IPS-NIHi7 (cell line): ENCODE results near the gene ITGB7.

ENCODE experiments used
- DNase-seq: peaks from one replicate; pipeline ENCODE4 v3.0.0; 2012; ENCODE audit warnings: mixed read lengths; ENCODE audit errors: extremely low spot score

The ITGB7 gene

DNA sequence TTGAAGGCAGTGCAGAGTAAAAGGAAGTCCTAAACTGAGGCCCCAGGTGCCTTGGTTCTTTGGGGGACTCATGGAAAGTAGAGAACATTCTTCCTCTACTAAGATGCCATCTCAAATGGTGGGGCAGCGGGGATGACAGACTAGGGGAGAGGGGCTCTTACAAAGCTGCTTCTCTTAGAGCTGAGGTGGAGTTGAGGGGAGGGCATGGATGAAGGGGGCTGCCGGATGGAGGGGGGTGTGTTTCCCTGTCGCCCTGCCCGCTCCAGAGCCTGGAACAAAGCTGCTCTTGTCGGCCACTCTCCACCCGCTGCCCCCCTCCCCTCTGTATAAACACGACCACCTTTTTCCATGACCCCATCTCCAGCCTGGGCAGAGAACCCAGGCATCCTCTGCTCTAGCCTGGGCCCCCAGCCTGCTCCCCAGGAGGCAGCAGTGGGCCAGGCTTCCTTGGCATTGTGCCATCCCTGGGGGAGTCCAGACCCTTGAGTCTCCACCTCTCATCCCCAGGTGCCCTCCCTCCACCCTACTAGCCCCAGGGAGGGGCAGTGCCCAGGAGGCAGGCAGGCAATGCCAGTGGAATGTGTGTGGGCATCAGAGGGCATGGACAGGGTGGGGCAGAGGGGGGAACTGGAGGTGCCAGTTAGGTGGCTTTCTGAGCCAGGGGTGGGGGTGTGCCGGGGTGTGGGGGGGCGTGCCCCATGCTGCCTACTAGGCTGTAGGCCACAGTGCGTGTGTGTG, 23.2 kb upstream of the ITGB7 start:
- DNase-seq: no peak

DNA sequence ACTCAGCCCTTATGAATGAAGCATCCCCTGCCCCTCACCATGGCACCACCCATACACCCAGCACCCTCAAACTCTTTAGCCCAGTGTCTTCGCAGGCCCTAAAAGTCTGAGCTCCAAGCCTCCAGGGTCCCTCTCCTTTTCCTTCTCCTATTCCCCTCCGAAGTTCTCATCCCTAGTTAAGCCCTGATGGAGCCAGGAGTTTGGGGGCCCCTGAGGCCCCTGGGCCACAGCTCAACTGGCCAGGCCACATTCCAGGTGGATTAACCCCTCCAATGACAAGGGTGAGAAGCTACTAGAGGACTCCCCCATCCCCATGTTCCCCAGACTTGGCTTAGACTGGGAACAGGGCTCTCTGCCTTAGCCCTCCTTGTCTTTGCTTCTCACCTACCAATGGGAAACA, 22.4 kb upstream of the ITGB7 start:
- no peak for DNase-seq

DNA sequence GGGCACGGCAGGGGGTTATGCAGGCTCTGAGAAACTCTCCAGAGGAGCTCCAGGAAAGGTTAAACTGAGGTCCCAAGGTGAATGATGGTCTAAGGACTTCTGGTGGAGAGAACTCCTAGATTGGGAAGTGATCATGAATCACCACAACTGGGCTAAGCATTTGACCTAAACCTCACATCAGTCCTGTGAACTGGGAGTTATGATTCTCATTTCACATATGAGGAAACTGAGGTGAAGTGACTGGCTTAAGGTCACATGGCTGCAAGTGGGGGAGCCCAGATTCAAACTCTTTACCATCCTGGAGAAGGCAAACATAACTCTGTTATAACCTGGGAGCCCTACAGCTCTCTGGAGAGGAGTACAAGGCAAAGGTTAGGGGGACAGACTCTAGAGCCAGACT, 20.8 kb upstream of the ITGB7 start:
- no peak for DNase-seq

GRCh38 chr12:53227341-53227740, 20.3 kb upstream of the ITGB7 start:
- no peak for DNase-seq

GRCh38 chr12:53226815-53227214, 19.8 kb upstream of the ITGB7 start:
- no peak for DNase-seq

GRCh38 chr12:53225635-53226424, 18.8 kb upstream of the ITGB7 start:
- DNase-seq: no peak

- no peak for DNase-seq
These were observed 18.0 kb upstream of the ITGB7 start for GRCh38 chr12:53224897-53225634.

DNA sequence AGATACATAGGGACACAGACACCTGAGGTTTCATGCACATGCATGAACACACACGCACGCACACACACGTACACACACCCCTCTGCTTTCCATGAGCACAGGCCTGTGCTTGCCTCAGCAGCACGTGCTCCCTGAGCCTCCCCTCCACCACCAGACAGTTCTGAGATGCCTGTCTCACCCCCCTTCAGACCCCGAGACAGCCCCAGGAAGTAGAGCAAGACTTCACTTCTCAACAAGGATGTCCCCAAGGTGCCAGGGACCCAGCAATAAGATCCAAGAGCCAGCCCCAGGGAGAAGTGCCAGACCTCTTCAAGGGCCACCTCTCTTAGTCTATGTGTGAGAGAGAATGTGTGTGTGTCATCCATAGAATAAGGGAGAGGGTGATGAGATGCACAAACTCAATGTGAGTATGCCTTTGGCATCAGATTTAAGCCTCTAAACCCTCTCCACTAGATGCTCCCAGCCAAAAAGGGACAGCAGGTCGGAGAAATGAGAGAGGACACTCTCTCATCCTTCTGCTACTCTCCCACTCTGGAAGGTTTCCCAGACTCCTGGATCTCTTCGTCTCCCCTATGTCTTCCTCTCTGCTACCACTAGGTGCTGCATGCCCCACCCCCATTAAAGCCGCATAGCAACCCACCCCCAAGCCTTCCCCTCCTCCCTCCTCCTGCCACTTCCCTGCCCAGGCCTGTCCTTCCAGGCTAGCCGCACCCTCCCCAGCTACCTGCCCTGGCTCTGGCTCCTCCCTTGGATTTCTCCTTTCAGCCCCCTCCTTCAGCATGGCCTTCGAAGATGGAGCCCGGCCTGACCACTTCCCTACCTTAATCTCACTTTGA, 17.2 kb upstream of the ITGB7 start:
- peak; percentile 83 for DNase-seq

- DNase-seq: no peak
These were observed 16.5 kb upstream of the ITGB7 start for GRCh38 chr12:53223389-53224060.

GRCh38 chr12:53222806-53223261, 15.8 kb upstream of the ITGB7 start:
- DNase-seq: no peak

DNA sequence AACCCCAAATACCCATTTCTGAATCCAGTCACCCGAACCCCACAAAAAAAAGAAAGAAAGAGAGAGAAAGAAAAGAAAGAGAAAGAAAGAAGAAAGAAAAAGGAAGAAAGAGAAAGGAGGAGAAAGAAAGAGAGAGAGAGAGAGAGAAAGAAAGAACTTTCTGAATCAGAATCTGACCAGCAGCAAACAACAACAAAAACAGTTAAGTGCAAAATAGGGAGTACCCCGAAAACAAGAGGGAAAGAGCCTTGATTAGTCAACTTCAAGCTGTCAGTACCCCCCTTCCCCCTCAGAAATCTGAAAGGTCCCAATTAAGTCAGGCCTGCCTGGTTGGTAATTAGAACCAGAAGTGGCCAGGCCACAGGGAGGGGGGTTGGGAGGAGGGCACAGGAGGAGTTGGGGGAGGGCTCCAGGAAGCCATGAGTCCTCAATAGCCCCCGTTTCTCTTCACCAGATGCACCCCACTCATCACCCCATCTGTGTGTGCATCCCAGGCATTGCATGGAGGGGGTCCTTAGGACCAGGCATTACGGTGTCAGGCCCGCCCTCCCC, 15.2 kb upstream of the ITGB7 start:
- no peak for DNase-seq

- DNase-seq: peak; percentile 77
These were observed 14.4 kb upstream of the ITGB7 start for GRCh38 chr12:53221203-53222080.

DNA sequence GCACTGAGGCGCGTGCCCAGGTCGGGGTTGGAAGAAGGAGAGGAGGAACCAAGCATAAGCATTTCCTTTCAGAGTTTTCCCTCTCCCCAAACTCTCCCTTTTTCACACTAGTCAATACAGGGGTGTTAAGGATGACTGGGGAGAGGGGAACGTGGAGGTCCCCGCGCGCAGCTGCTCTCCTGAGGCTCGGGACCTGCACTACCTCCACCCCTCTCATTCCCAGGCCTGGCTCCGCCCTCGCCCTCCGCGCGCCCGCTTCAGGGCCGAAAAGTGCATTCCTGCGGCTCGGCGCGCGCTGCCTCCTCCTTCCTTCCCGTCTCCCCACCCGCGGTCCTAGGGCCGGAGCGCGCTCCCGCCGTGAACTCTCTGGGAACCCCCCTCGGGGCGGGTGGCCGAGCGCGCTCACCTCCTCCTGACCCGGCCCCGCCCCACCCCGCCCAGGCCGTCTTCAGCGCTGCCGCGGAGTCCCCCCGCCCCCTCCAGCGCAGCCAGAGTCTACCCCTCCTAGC, 13.7 kb upstream of the ITGB7 start:
- DNase-seq: peak; percentile 89

- DNase-seq: peak; percentile 65
These were observed 13.1 kb upstream of the ITGB7 start for GRCh38 chr12:53219956-53220693.

GRCh38 chr12:53219292-53219955, 12.4 kb upstream of the ITGB7 start:
- no peak for DNase-seq

- DNase-seq: no peak
These were observed 11.7 kb upstream of the ITGB7 start for GRCh38 chr12:53218551-53219291.

DNA sequence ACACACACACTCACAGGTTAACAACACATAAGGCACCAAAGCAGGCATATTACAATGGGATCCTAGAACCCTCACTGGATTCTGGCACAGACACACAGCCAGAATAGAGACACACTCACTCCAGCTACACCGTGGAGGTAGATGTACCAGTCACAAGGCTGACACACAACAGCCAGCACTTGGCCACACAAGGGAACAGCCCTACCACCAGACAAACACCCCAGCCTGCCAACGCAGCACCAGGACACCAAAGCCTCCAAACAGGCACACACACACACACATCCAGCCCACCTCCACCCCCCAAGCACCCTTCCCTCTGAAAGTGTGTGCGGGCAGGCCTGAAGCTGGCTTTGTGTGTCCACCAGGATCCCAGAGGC, 10.9 kb upstream of the ITGB7 start:
- no peak for DNase-seq
